HG03520 (cell line): Measurements from ENCODE around the gene UHRF1.
"Not testable (repeated sequence)": the region's sequence is repeated elsewhere in the genome, so short reads cannot be mapped to it uniquely, and the experiment has no call there.

ENCODE experiments used
- ATAC-seq: cut with Tn5 transposase; IDR thresholded peaks from one replicate; pipeline ENCODE4 v1.9.1; 2021; ENCODE audit warnings: mild to moderate bottlenecking, moderate library complexity; ENCODE audit not compliant: unreplicated experiment

UHRF1 gene

GRCh38 chr19:4970558-4971423, 61.5 kb downstream of the UHRF1 start:
- no peak for ATAC-seq

GRCh38 chr19:4971424-4971793, 62.1 kb downstream of the UHRF1 start:
- ATAC-seq = no peak

- ATAC-seq = no peak
Observed at GRCh38 chr19:4971816-4972495, 62.7 kb downstream of the UHRF1 start.

GRCh38 chr19:4972509-4973230, 63.4 kb downstream of the UHRF1 start:
- ATAC-seq = no peak

- ATAC-seq = no peak
Observed at GRCh38 chr19:4974880-4975469, 65.7 kb downstream of the UHRF1 start.

- not testable (repeated sequence) for ATAC-seq
Observed at GRCh38 chr19:4975601-4976000, 66.3 kb downstream of the UHRF1 start.

- no peak for ATAC-seq
Observed at GRCh38 chr19:4976401-4977298, 67.3 kb downstream of the UHRF1 start.

- no peak for ATAC-seq
Observed at GRCh38 chr19:4977299-4978174, 68.2 kb downstream of the UHRF1 start.

- no peak for ATAC-seq
Observed at GRCh38 chr19:4979211-4979807, 70.0 kb downstream of the UHRF1 start.

GRCh38 chr19:4980067-4980466, 70.8 kb downstream of the UHRF1 start:
- ATAC-seq = no peak

GRCh38 chr19:4980838-4981680, 71.8 kb downstream of the UHRF1 start:
- ATAC-seq = no peak

- no peak for ATAC-seq
Observed at GRCh38 chr19:4981681-4981958, 72.3 kb downstream of the UHRF1 start.

- no peak for ATAC-seq
Observed at GRCh38 chr19:4983346-4984105, 74.2 kb downstream of the UHRF1 start.

GRCh38 chr19:4984106-4984380, 74.7 kb downstream of the UHRF1 start:
- ATAC-seq = no peak

- no peak for ATAC-seq
Observed at GRCh38 chr19:4984438-4984990, 75.2 kb downstream of the UHRF1 start.

- ATAC-seq = no peak
Observed at GRCh38 chr19:4985551-4985991, 76.3 kb downstream of the UHRF1 start.

- no peak for ATAC-seq
Observed at GRCh38 chr19:4986056-4986455, 76.8 kb downstream of the UHRF1 start.
